K562 (cell line): ENCODE data around the gene CPA3. TPM values are rescaled to one million over a fixed set of nuclear protein-coding genes. Genes with fewer than 3 reads are reported as not detected.

Experiments
- ATAC-seq: fragments of 200-7000 bp; cut with Tn5 transposase; 3 replicates; pipeline ENCODE4 v1.9.1; 2020; ENCODE audit warnings: moderate library complexity
- BruUV-seq: library from RNA; stranded (reverse); fragments of 400-500 nt; replicated peaks from 2 replicates; lab custom pipeline; 2021; lab: Mats Ljungman, UMichigan
- CTCF ChIA-PET: fragments of 300-600 bp; formaldehyde crosslinking; extraction: SDS; loops from one replicate; lab custom pipeline; 2021; ENCODE audit warnings: low intra/inter-chr PET ratio; lab: Yijun Ruan, JAX
- POLR2A ChIA-PET: fragments of 300-600, 350-650 bp; sonication (Branson Sonifier 250); formaldehyde crosslinking; extraction: SDS; loops from one replicate; lab custom pipeline; 2021; ENCODE audit warnings: antibody characterized with exemption, inconsistent platforms; lab: Yijun Ruan, JAX
- DNase-seq, 4 experiments: peaks; one replicate each; pipeline versions ENCODE4 v3.0.0 to v3.0.0-alpha.2; 2011 to 2018; ENCODE audit warnings: low spot score in 3 of 4, mixed read lengths in 3 of 4; ENCODE audit errors: extremely low read depth in 1 of 4
- FAIRE-seq: peaks from 2 replicates; lab custom pipeline; 2011; peaks lifted over from hg19 to GRCh38; lab: Jason Lieb, UNC
- H2AFZ ChIP-seq: 2 replicates; pipeline ENCODE4 v1.6.0; 2011; ENCODE audit warnings: low read depth, low read length, control low read depth, inconsistent platforms
- H3K27ac ChIP-seq: fragments of 200-600 bp; 3 replicates; pipeline ENCODE4 v1.8.0; 2011; ENCODE audit warnings: low read depth, mild to moderate bottlenecking, control low read depth, inconsistent platforms, low read length, moderate library complexity, mixed read lengths; ENCODE audit errors: extremely low read depth
- H3K27me3 ChIP-seq, 2 experiments: fragments of 300-600 bp in 1 of 2; 2 replicates in 1 of 2; 3 replicates in 1 of 2; pipeline versions ENCODE4 v1.6.0 to v1.8.0; 2011; ENCODE audit warnings: inconsistent platforms in 2 of 2, low read length in 2 of 2, mild to moderate bottlenecking in 1 of 2, mixed read lengths in 1 of 2, moderate library complexity in 1 of 2; ENCODE audit not compliant: control insufficient read depth in 2 of 2, insufficient read depth in 2 of 2
- H3K36me3 ChIP-seq: fragments of 300-600 bp; 3 replicates; pipeline ENCODE4 v1.8.0; 2011; ENCODE audit warnings: mild to moderate bottlenecking, low read length, inconsistent platforms; ENCODE audit not compliant: control insufficient read depth, insufficient read depth
- H3K4me1 ChIP-seq, 2 experiments: fragments of 200-600 bp in 1 of 2; replicated peaks in 1 of 2; 2 replicates in 1 of 2; 3 replicates in 1 of 2; pipeline versions ENCODE4 v1.5.1 to v1.8.0; 2011; ENCODE audit warnings: inconsistent platforms in 2 of 2, low read length in 2 of 2, mild to moderate bottlenecking in 1 of 2, mixed read lengths in 1 of 2, moderate library complexity in 1 of 2; ENCODE audit not compliant: control insufficient read depth in 2 of 2, insufficient read depth in 2 of 2
- H3K4me2 ChIP-seq: 2 replicates; pipeline ENCODE4 v1.6.1; 2011; ENCODE audit warnings: low read length, control low read depth, inconsistent platforms, mixed read lengths; ENCODE audit not compliant: insufficient read depth
- H3K4me3 ChIP-seq: fragments of 200-600 bp; sonication (generic), shearing (Covaris generic); 2 replicates; pipeline ENCODE4 v1.5.1; 2016; ENCODE audit warnings: control low read depth, inconsistent platforms
- H3K79me2 ChIP-seq: fragments of 200-600 bp; 3 replicates; pipeline ENCODE4 v1.8.0; 2011; ENCODE audit warnings: low read length, inconsistent platforms; ENCODE audit not compliant: control insufficient read depth, insufficient read depth
- H3K9ac ChIP-seq, 2 experiments: 2 replicates each; pipeline versions ENCODE4 v1.6.0 to v1.6.1; 2011; ENCODE audit warnings: low read depth in 2 of 2, low read length in 2 of 2, control low read depth in 1 of 2, inconsistent platforms in 1 of 2, mild to moderate bottlenecking in 1 of 2, mixed read lengths in 1 of 2; ENCODE audit not compliant: insufficient read depth in 1 of 2
- H3K9me1 ChIP-seq: one replicate; pipeline ENCODE4 v1.6.0; 2011; ENCODE audit warnings: inconsistent platforms, mild to moderate bottlenecking, low read length, moderate library complexity; ENCODE audit not compliant: control insufficient read depth, insufficient read depth
- H3K9me3 ChIP-seq: replicated peaks from 2 replicates; pipeline ENCODE4 v1.5.1; 2011; ENCODE audit warnings: low read depth, low read length, inconsistent platforms; ENCODE audit not compliant: control insufficient read depth, insufficient read depth
- H4K20me1 ChIP-seq: replicated peaks from 2 replicates; pipeline ENCODE4 v1.6.1; 2011; ENCODE audit warnings: low read length, inconsistent platforms, mixed read lengths; ENCODE audit not compliant: control insufficient read depth, insufficient read depth
- JUN ChIP-seq, 2 experiments: sonication (generic) in 1 of 2; formaldehyde crosslinking in 1 of 2; IDR thresholded peaks; 2 replicates each; pipeline versions ENCODE4 v1.6.1 to v1.8.0; 2012 to 2022; ENCODE audit warnings: borderline replicate concordance in 2 of 2, mild to moderate bottlenecking in 2 of 2, improper control_type of control experiment in 1 of 2, low read depth in 1 of 2, low read length in 1 of 2, missing genetic modification reagents in 1 of 2
- KDM5B ChIP-seq: fragments of 200-600 bp; sonication (generic); IDR thresholded peaks from 2 replicates; pipeline ENCODE4 v1.6.1; 2012; ENCODE audit warnings: low read depth, mild to moderate bottlenecking, moderate library complexity, low read length, control low read depth, inconsistent platforms; ENCODE audit not compliant: insufficient replicate concordance
- NBN ChIP-seq: fragments of 450-650 bp; IDR thresholded peaks from 2 replicates; pipeline ENCODE4 v1.6.1; 2016; ENCODE audit warnings: low read depth, mild to moderate bottlenecking
- RERE ChIP-seq: sonication (generic); formaldehyde crosslinking; IDR thresholded peaks from 2 replicates; pipeline ENCODE4 v1.8.0; 2023; ENCODE audit warnings: missing genetic modification reagents, mild to moderate bottlenecking, borderline replicate concordance
- ZNF124 ChIP-seq: sonication (generic); formaldehyde crosslinking; IDR thresholded peaks from 2 replicates; pipeline ENCODE4 v1.8.1; 2022; ENCODE audit warnings: missing genetic modification reagents
- in situ Hi-C: fragments of 300-500 bp; cut with MboI; formaldehyde crosslinking; loops from 4 replicates; pipeline ENCODE4 v1.15.0; 2018; ENCODE audit warnings: inconsistent platforms, mixed read lengths
- intact Hi-C: fragments of 100-400 bp; cut with micrococcal nuclease; formaldehyde crosslinking; loops from 2 replicates; pipeline ENCODE4 v1.14.2; 2022
- polyA plus RNA-seq, 8 experiments: library from polyadenylated mRNA; depleted of rRNA in 4 of 8; stranded (reverse) in 5 of 8; unstranded in 3 of 8; fragments of >200 nt; fragmentation: Nextera tagmentation in 2 of 8; fragmentation: Illumina TruSeq in 1 of 8; extraction: Ambion mirVana in 2 of 8; extraction: Trizol in 1 of 8; gene quantifications; 2 replicates each; pipeline versions ENCODE4 v1.2.1 to v1.2.3, GENCODE V29; 2011 to 2014; ENCODE audit warnings: inconsistent platforms in 1 of 8, missing spikeins in 1 of 8
- total RNA-seq, 7 experiments: library from RNA; depleted of rRNA in 6 of 7; stranded (reverse); fragments of >200 nt in 6 of 7; fragmentation: Illumina TruSeq in 2 of 7; extraction: Trizol in 2 of 7; gene quantifications; 2 replicates each; pipeline versions ENCODE4 v1.2.1 to v1.2.3, GENCODE V29; 2011 to 2021; ENCODE audit warnings: low replicate concordance in 1 of 7

Gene CPA3
- total and polyA plus RNA-seq, 9 of the 15 experiments (the other 6 are each of a cell fraction or from before 2014, with no cell fraction given), result not detected

DNA sequence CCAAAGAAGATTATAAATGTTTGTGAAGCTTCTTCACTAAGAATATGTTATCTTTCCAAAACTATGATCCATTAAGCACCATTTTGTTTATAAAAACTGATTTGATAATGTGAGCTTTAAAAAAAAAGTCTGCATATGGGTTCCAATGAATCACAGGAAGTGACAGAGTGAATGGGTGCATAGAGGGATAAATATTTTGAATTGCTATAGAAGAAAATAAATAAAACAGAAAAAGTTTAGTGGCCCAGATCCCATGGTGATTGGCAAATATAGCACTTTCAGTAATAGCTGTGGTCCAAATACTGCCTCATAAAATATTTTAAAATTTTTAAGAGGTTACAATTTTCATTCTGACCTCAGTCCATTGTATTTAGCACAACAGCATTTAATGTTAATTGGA lies 19.2 kb downstream of the CPA3 start:
- CTCF ChIA-PET, result no interaction called here
- no peaks in the 10 kb centered on the region for H3K9me1 ChIP-seq
- intact Hi-C loops, result no loop called here

More for the DNA sequence above, 19.2 kb downstream of the CPA3 start:
- Histone ChIP-seq H3K36me3 (no peaks in the 10 kb centered on the region), H3K4me3 (no peak overlapping the region), H4K20me1 (no peaks in the 10 kb centered on the region), H3K27me3 (no peaks in the 10 kb centered on the region), H3K9me3 (no peaks in the 10 kb centered on the region), H3K4me2 (no peak overlapping the region), H3K27ac (no peak overlapping the region), H2AFZ (no peak overlapping the region), H3K9ac (no peak overlapping the region)
- no peak for DNase-seq
- POLR2A ChIA-PET, result no interaction called here
- FAIRE-seq, result no peak
- BruUV-seq, result no TSS peak
- ATAC-seq, result no peak
- in situ Hi-C loops, result no loop called here
- TF ChIP-seq NBN, result no peak
- TF ChIP-seq JUN (IDR thresholded peaks at IDR 0.05; ENCODE audit: borderline replicate concordance, low read depth, low read length), result no peak
- no peak for TF ChIP-seq JUN (CRISPR knock-in tag; IDR thresholded peaks at IDR 0.05; ENCODE audit: borderline replicate concordance)
- TF ChIP-seq ZNF124 (CRISPR knock-in tag), result no peak
- no peak for TF ChIP-seq KDM5B
- no peak for TF ChIP-seq RERE (CRISPR knock-in tag)
- TF ChIP-seq, all 486 proteins: peak for 0
- Histone ChIP-seq H3K4me1 (no peaks in the 10 kb centered on the region), H3K79me2 (no peaks in the 10 kb centered on the region)
